Mucosa of descending colon (tissue), 3 donors: ENCODE data around the gene GTSE1. TPM values are rescaled to one million over a fixed set of nuclear protein-coding genes. Genes with fewer than 3 reads are reported as not detected.
A peak's percentile ranks its signal among the peaks of the same experiment; 100 is the strongest.

Experiments used
- ATAC-seq: fragments of 200-7000 bp; cut with Tn5 transposase; one replicate; pipeline ENCODE4 v1.9.1; 2020; ENCODE audit warnings: mild to moderate bottlenecking, moderate library complexity
- DNase-seq, 3 donors: peaks; one replicate each; pipeline ENCODE4 v3.0.0-alpha.2; 2020
- H3K36me3 ChIP-seq: fragments of 200-600 bp; one replicate; pipeline ENCODE4 v1.8.0; 2021; ENCODE audit warnings: low read depth, mild to moderate bottlenecking
- H3K4me1 ChIP-seq: fragments of 200-600 bp; one replicate; pipeline ENCODE4 v1.8.0; 2021; ENCODE audit warnings: low read depth, mild to moderate bottlenecking
- H3K4me3 ChIP-seq: fragments of 200-600 bp; one replicate; pipeline ENCODE4 v1.8.0; 2021; ENCODE audit warnings: mild to moderate bottlenecking
- H3K9me3 ChIP-seq: fragments of 200-600 bp; one replicate; pipeline ENCODE4 v1.8.0; 2021; ENCODE audit warnings: mild to moderate bottlenecking
- intact Hi-C, 2 donors: fragments of 100-400 bp; cut with DNase I in 1 of 2; cut with micrococcal nuclease in 1 of 2; formaldehyde crosslinking; loops; one replicate each; pipeline versions ENCODE4 v1.11.0 to v1.11.1; 2022; cut with DNase I, micrococcal nuclease
- total RNA-seq, 3 donors: library from RNA; stranded (reverse); fragmentation: NEBNext Ultra II Directional in 2 of 3; extraction: Animal tissue kit (Norgen Biotek cat#: 25700) in 2 of 3; gene quantifications; one replicate each; pipeline versions ENCODE4 v1.2.1 to v1.2.4, GENCODE V29; 2021 to 2023
- TF ChIP-seq, protein P1 (sequence below): fragments of 200-600 bp; IDR thresholded peaks from one replicate; pipeline ENCODE4 v1.8.0; 2022; ENCODE audit warnings: antibody characterized with exemption, mild to moderate bottlenecking
- donor health status: DM: no; HTN: no; CAD: no; lungs with moderate emphysema.
- donor health status: DM: no; HTN: no; CAD: no.
- donor health status: DM: no; HTN: yes; CAD: no.

The GTSE1 gene
- total RNA-seq, 3 donors from 2014 or later, result 1.6 to 10.9 (median 3.6) TPM

GRCh38 chr22:46272762-46273431 is 23.8 kb upstream of the GTSE1 start:
- Histone ChIP-seq H3K4me3 (no peak overlapping the region), H3K36me3 (peaks cover 5% of the 10 kb centered on the region), H3K4me1 (peaks cover 9% of the 10 kb centered on the region), H3K9me3 (no peaks in the 10 kb centered on the region)
- intact Hi-C loops, result no loop called here
- peak in 1 of 3 donors; percentile 17 for DNase-seq
- TF ChIP-seq, protein P1, sequence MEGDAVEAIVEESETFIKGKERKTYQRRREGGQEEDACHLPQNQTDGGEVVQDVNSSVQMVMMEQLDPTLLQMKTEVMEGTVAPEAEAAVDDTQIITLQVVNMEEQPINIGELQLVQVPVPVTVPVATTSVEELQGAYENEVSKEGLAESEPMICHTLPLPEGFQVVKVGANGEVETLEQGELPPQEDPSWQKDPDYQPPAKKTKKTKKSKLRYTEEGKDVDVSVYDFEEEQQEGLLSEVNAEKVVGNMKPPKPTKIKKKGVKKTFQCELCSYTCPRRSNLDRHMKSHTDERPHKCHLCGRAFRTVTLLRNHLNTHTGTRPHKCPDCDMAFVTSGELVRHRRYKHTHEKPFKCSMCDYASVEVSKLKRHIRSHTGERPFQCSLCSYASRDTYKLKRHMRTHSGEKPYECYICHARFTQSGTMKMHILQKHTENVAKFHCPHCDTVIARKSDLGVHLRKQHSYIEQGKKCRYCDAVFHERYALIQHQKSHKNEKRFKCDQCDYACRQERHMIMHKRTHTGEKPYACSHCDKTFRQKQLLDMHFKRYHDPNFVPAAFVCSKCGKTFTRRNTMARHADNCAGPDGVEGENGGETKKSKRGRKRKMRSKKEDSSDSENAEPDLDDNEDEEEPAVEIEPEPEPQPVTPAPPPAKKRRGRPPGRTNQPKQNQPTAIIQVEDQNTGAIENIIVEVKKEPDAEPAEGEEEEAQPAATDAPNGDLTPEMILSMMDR, result no peak
- ATAC-seq, result no peak

- intact Hi-C loops, result no loop called here
- H3K4me3 ChIP-seq, result no peak overlapping the region
- H3K9me3 ChIP-seq, result no peaks in the 10 kb centered on the region
- peaks cover 11% of the 10 kb centered on the region for H3K36me3 ChIP-seq
- TF ChIP-seq, protein P1, result no peak
- ATAC-seq (no peak), DNase-seq (peak in 1 of 3 donors; percentile 9)
- H3K4me1 ChIP-seq, result peaks cover 9% of the 10 kb centered on the region
Observed at GRCh38 chr22:46273432-46274148, 23.1 kb upstream of the GTSE1 start.

- no peaks in the 10 kb centered on the region for H3K9me3 ChIP-seq
- peaks cover 2% of the 10 kb centered on the region for H3K4me1 ChIP-seq
- ATAC-seq (no peak), DNase-seq (peak in 1 of 3 donors; percentile 12)
- no peak overlapping the region for H3K4me3 ChIP-seq
- intact Hi-C loops, result no loop called here
- TF ChIP-seq, protein P1, result no peak
- H3K36me3 ChIP-seq, result peaks cover 18% of the 10 kb centered on the region
Observed at GRCh38 chr22:46274381-46274780, 22.3 kb upstream of the GTSE1 start.

GRCh38 chr22:46275455-46276122 is 21.1 kb upstream of the GTSE1 start:
- no peaks in the 10 kb centered on the region for H3K4me1 ChIP-seq
- peak; percentile 30 for ATAC-seq
- H3K9me3 ChIP-seq, result no peaks in the 10 kb centered on the region
- TF ChIP-seq, protein P1, result no peak
- H3K36me3 ChIP-seq, result peaks cover 23% of the 10 kb centered on the region
- H3K4me3 ChIP-seq, result no peak overlapping the region
- no peak for DNase-seq
- intact Hi-C loops, result no loop called here

- H3K36me3 ChIP-seq, result peaks cover 27% of the 10 kb centered on the region
- H3K9me3 ChIP-seq, result no peaks in the 10 kb centered on the region
- no peak overlapping the region for H3K4me3 ChIP-seq
- TF ChIP-seq, protein P1, result no peak
- no peaks in the 10 kb centered on the region for H3K4me1 ChIP-seq
- DNase-seq, result no peak
- ATAC-seq, result no peak
- intact Hi-C loops, result no loop called here
Observed at GRCh38 chr22:46276563-46276962, 20.1 kb upstream of the GTSE1 start.
